K562 (cell line): ENCODE measurements around the gene CD34. TPM values are rescaled to one million over a fixed set of nuclear protein-coding genes. Genes with fewer than 3 reads are reported as not detected.
"Not testable (repeated sequence)": the region's sequence is repeated elsewhere in the genome, so short reads cannot be mapped to it uniquely, and the experiment has no call there.

Source experiments
- ATAC-seq: fragments of 200-7000 bp; cut with Tn5 transposase; 3 replicates; pipeline ENCODE4 v1.9.1; 2020; ENCODE audit warnings: moderate library complexity
- BruUV-seq: library from RNA; stranded (reverse); fragments of 400-500 nt; replicated peaks from 2 replicates; lab custom pipeline; 2021; lab: Mats Ljungman, UMichigan
- CTCF ChIA-PET: fragments of 300-600 bp; formaldehyde crosslinking; extraction: SDS; loops from one replicate; lab custom pipeline; 2021; ENCODE audit warnings: low intra/inter-chr PET ratio; lab: Yijun Ruan, JAX
- POLR2A ChIA-PET: fragments of 300-600, 350-650 bp; sonication (Branson Sonifier 250); formaldehyde crosslinking; extraction: SDS; loops from one replicate; lab custom pipeline; 2021; ENCODE audit warnings: antibody characterized with exemption, inconsistent platforms; lab: Yijun Ruan, JAX
- DNase-seq, 4 experiments: peaks; one replicate each; pipeline versions ENCODE4 v3.0.0 to v3.0.0-alpha.2; 2011 to 2018; ENCODE audit warnings: low spot score in 3 of 4, mixed read lengths in 3 of 4; ENCODE audit errors: extremely low read depth in 1 of 4
- FAIRE-seq: peaks from 2 replicates; lab custom pipeline; 2011; peaks lifted over from hg19 to GRCh38; lab: Jason Lieb, UNC
- H2AFZ ChIP-seq: 2 replicates; pipeline ENCODE4 v1.6.0; 2011; ENCODE audit warnings: low read depth, low read length, control low read depth, inconsistent platforms
- H3K27ac ChIP-seq: fragments of 200-600 bp; 3 replicates; pipeline ENCODE4 v1.8.0; 2011; ENCODE audit warnings: low read depth, mild to moderate bottlenecking, control low read depth, inconsistent platforms, low read length, moderate library complexity, mixed read lengths; ENCODE audit errors: extremely low read depth
- H3K27me3 ChIP-seq, 2 experiments: fragments of 300-600 bp in 1 of 2; 2 replicates in 1 of 2; 3 replicates in 1 of 2; pipeline versions ENCODE4 v1.6.0 to v1.8.0; 2011; ENCODE audit warnings: inconsistent platforms in 2 of 2, low read length in 2 of 2, mild to moderate bottlenecking in 1 of 2, mixed read lengths in 1 of 2, moderate library complexity in 1 of 2; ENCODE audit not compliant: control insufficient read depth in 2 of 2, insufficient read depth in 2 of 2
- H3K36me3 ChIP-seq: fragments of 300-600 bp; 3 replicates; pipeline ENCODE4 v1.8.0; 2011; ENCODE audit warnings: mild to moderate bottlenecking, low read length, inconsistent platforms; ENCODE audit not compliant: control insufficient read depth, insufficient read depth
- H3K4me1 ChIP-seq, 2 experiments: fragments of 200-600 bp in 1 of 2; replicated peaks in 1 of 2; 2 replicates in 1 of 2; 3 replicates in 1 of 2; pipeline versions ENCODE4 v1.5.1 to v1.8.0; 2011; ENCODE audit warnings: inconsistent platforms in 2 of 2, low read length in 2 of 2, mild to moderate bottlenecking in 1 of 2, mixed read lengths in 1 of 2, moderate library complexity in 1 of 2; ENCODE audit not compliant: control insufficient read depth in 2 of 2, insufficient read depth in 2 of 2
- H3K4me2 ChIP-seq: 2 replicates; pipeline ENCODE4 v1.6.1; 2011; ENCODE audit warnings: low read length, control low read depth, inconsistent platforms, mixed read lengths; ENCODE audit not compliant: insufficient read depth
- H3K4me3 ChIP-seq: fragments of 200-600 bp; sonication (generic), shearing (Covaris generic); 2 replicates; pipeline ENCODE4 v1.5.1; 2016; ENCODE audit warnings: control low read depth, inconsistent platforms
- H3K79me2 ChIP-seq: fragments of 200-600 bp; 3 replicates; pipeline ENCODE4 v1.8.0; 2011; ENCODE audit warnings: low read length, inconsistent platforms; ENCODE audit not compliant: control insufficient read depth, insufficient read depth
- H3K9ac ChIP-seq, 2 experiments: 2 replicates each; pipeline versions ENCODE4 v1.6.0 to v1.6.1; 2011; ENCODE audit warnings: low read depth in 2 of 2, low read length in 2 of 2, control low read depth in 1 of 2, inconsistent platforms in 1 of 2, mild to moderate bottlenecking in 1 of 2, mixed read lengths in 1 of 2; ENCODE audit not compliant: insufficient read depth in 1 of 2
- H3K9me1 ChIP-seq: one replicate; pipeline ENCODE4 v1.6.0; 2011; ENCODE audit warnings: inconsistent platforms, mild to moderate bottlenecking, low read length, moderate library complexity; ENCODE audit not compliant: control insufficient read depth, insufficient read depth
- H3K9me3 ChIP-seq: replicated peaks from 2 replicates; pipeline ENCODE4 v1.5.1; 2011; ENCODE audit warnings: low read depth, low read length, inconsistent platforms; ENCODE audit not compliant: control insufficient read depth, insufficient read depth
- H4K20me1 ChIP-seq: replicated peaks from 2 replicates; pipeline ENCODE4 v1.6.1; 2011; ENCODE audit warnings: low read length, inconsistent platforms, mixed read lengths; ENCODE audit not compliant: control insufficient read depth, insufficient read depth
- RBM25 ChIP-seq: fragments of 200-400 bp; formaldehyde crosslinking; IDR thresholded peaks from 2 replicates; pipeline ENCODE4 v1.6.1; 2018; ENCODE audit warnings: low read length, low read depth, moderate library complexity; ENCODE audit not compliant: severe bottlenecking
- TCF7L2 ChIP-seq: fragments of 150-350 bp; IDR thresholded peaks from 2 replicates; pipeline ENCODE4 v1.6.1; 2016; ENCODE audit warnings: low read depth, mild to moderate bottlenecking, low read length, moderate library complexity
- ZNF121 ChIP-seq: sonication (generic); formaldehyde crosslinking; conservative IDR thresholded peaks from 2 replicates; pipeline ENCODE4 v1.8.0; 2022; ENCODE audit warnings: missing genetic modification reagents
- ZZZ3 ChIP-seq: fragments of 450-650 bp; IDR thresholded peaks from 2 replicates; pipeline ENCODE4 v1.6.1; 2016; ENCODE audit warnings: antibody characterized with exemption, mild to moderate bottlenecking, moderate library complexity
- WGBS: fragments of 100-300 bp; shearing (Covaris generic); methylation state at CpG from one replicate; pipeline ENCODE4 v1.1.6; 2016; ENCODE audit warnings: low coverage, mixed read lengths; ENCODE audit not compliant: insufficient coverage; ENCODE audit errors: missing lambda C conversion rate; 5-methylcytosine and 5-hydroxymethylcytosine counted together
- in situ Hi-C: fragments of 300-500 bp; cut with MboI; formaldehyde crosslinking; loops from 4 replicates; pipeline ENCODE4 v1.15.0; 2018; ENCODE audit warnings: inconsistent platforms, mixed read lengths
- intact Hi-C: fragments of 100-400 bp; cut with micrococcal nuclease; formaldehyde crosslinking; loops from 2 replicates; pipeline ENCODE4 v1.14.2; 2022
- polyA plus RNA-seq, 8 experiments: library from polyadenylated mRNA; depleted of rRNA in 4 of 8; stranded (reverse) in 5 of 8; unstranded in 3 of 8; fragments of >200 nt; fragmentation: Nextera tagmentation in 2 of 8; fragmentation: Illumina TruSeq in 1 of 8; extraction: Ambion mirVana in 2 of 8; extraction: Trizol in 1 of 8; gene quantifications; 2 replicates each; pipeline versions ENCODE4 v1.2.1 to v1.2.3, GENCODE V29; 2011 to 2014; ENCODE audit warnings: inconsistent platforms in 1 of 8, missing spikeins in 1 of 8
- total RNA-seq, 7 experiments: library from RNA; depleted of rRNA in 6 of 7; stranded (reverse); fragments of >200 nt in 6 of 7; fragmentation: Illumina TruSeq in 2 of 7; extraction: Trizol in 2 of 7; gene quantifications; 2 replicates each; pipeline versions ENCODE4 v1.2.1 to v1.2.3, GENCODE V29; 2011 to 2021; ENCODE audit warnings: low replicate concordance in 1 of 7
- TF ChIP-seq, protein P1 (sequence below): fragments of 450-650 bp; formaldehyde crosslinking; IDR thresholded peaks from 2 replicates; pipeline ENCODE4 v1.4.0; 2020; ENCODE audit warnings: mild to moderate bottlenecking, mixed read lengths

CD34 gene
- total and polyA plus RNA-seq, 9 of the 15 experiments (the other 6 are each of a cell fraction or from before 2014, with no cell fraction given) = not detected

DNA sequence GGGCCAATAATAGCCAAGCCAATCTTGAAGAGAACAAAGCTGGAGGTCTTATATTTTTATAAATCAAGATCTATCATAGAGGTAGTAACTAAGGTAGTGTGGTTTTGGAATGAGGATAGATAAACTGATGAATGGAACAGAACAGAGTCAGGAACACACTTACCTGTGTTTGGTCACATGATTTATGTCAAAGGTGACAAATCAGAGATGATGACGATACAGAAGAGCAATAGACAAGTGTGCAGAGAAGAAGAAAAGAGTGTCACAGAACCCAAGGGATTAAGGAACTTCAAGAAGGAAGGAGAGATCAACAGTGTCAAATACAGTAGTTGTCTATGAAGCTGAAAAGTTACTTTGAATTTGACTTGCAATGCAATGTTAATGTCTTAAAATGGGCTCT is 16.1 kb upstream of the CD34 start:
- no peak for FAIRE-seq
- TF ChIP-seq ZZZ3 (no peak), TCF7L2 (no peak)
- TF ChIP-seq, protein P1, sequence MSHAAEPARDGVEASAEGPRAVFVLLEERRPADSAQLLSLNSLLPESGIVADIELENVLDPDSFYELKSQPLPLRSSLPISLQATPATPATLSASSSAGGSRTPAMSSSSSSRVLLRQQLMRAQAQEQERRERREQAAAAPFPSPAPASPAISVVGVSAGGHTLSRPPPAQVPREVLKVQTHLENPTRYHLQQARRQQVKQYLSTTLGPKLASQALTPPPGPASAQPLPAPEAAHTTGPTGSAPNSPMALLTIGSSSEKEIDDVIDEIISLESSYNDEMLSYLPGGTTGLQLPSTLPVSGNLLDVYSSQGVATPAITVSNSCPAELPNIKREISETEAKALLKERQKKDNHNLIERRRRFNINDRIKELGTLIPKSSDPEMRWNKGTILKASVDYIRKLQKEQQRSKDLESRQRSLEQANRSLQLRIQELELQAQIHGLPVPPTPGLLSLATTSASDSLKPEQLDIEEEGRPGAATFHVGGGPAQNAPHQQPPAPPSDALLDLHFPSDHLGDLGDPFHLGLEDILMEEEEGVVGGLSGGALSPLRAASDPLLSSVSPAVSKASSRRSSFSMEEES = peak; percentile 85

DNA sequence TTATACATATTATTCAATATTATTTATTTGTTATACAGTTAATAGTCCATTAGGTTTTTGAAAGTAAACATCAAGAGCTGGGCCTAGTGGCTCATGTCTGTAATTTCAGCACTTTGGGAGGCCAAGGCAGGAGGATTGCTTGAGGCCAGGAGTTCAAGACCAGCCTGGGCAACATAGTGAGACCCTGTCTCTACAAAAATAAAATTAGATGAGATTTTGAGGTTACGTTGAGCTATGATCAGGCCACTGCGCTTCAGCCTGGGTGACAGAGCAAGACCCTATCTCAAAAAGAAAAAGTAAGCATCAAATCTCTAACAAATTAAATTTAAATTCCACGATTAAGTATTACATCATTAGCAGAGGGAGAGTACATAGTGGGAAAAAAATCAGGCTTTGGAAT is 15.0 kb upstream of the CD34 start:
- POLR2A ChIA-PET = interaction anchor here (0.5 to 1.3 kb wide), 2 partner anchors 41 to 50 kb away, joined by 3 read pairs; no protein-coding TSS in a partner anchor
- not testable (repeated sequence) for DNase-seq

More for the DNA sequence above, 16.1 kb upstream of the CD34 start:
- no peak overlapping the region for H2AFZ ChIP-seq
- H3K9ac ChIP-seq = no peak overlapping the region
- H3K79me2 ChIP-seq = no peaks in the 10 kb centered on the region
- no peaks in the 10 kb centered on the region for H3K27me3 ChIP-seq
- H3K9me1 ChIP-seq = no peaks in the 10 kb centered on the region
- peaks cover 6 to 20% of the 10 kb centered on the region in 2 experiments; a peak in 4 of 5 replicates for H3K4me1 ChIP-seq
- H4K20me1 ChIP-seq = no peaks in the 10 kb centered on the region
- H3K27ac ChIP-seq = no peak overlapping the region
- ChIA-PET POLR2A (interaction anchor here (1.1 kb wide), 1 partner anchor 15 kb away, joined by 3 read pairs; no protein-coding TSS in a partner anchor), CTCF (no interaction called here)
- ATAC-seq = no peak
- H3K4me2 ChIP-seq = no peak overlapping the region
- intact Hi-C loops = no loop called here
- H3K36me3 ChIP-seq = no peaks in the 10 kb centered on the region
- BruUV-seq = no TSS peak
- in situ Hi-C loops = no loop called here
- DNase-seq = no peak
- no peaks in the 10 kb centered on the region for H3K9me3 ChIP-seq
- 15% methylated on average over 1 of the region's 1 CpG for WGBS
- no peak overlapping the region for H3K4me3 ChIP-seq

More for the DNA sequence above, 15.0 kb upstream of the CD34 start:
- CTCF ChIA-PET, H3K4me3 ChIP-seq, H3K27ac ChIP-seq, H3K79me2 ChIP-seq, ATAC-seq, H3K9ac ChIP-seq, BruUV-seq, FAIRE-seq, in situ Hi-C loops, H4K20me1 ChIP-seq, H3K4me2 ChIP-seq, H3K36me3 ChIP-seq, H3K9me3 ChIP-seq, H3K27me3 ChIP-seq, intact Hi-C loops, H2AFZ ChIP-seq, H3K9me1 ChIP-seq: not testable (repeated sequence)
- 46% methylated on average over 3 of the region's 3 CpGs for WGBS
- H3K4me1 ChIP-seq = peaks cover 6 to 20% of the 10 kb centered on the region in 2 experiments; a peak in 4 of 5 replicates
- TF ChIP-seq ZNF121 (peak; percentile 88), RBM25 (peak; percentile 60)
